ENCODE results near the gene VAMP2. TPM values are rescaled to one million over a fixed set of nuclear protein-coding genes. Genes with fewer than 3 reads are reported as not detected.
A peak's percentile ranks its signal among the peaks of the same experiment; 100 is the strongest.

Gene VAMP2
- total and polyA plus RNA-seq, 9 of the 15 experiments (the other 6 are each of a cell fraction or from before 2014, with no cell fraction given) = 2.3 to 31.8 (median 6.0) TPM

- TF ChIP-seq, protein P1, sequence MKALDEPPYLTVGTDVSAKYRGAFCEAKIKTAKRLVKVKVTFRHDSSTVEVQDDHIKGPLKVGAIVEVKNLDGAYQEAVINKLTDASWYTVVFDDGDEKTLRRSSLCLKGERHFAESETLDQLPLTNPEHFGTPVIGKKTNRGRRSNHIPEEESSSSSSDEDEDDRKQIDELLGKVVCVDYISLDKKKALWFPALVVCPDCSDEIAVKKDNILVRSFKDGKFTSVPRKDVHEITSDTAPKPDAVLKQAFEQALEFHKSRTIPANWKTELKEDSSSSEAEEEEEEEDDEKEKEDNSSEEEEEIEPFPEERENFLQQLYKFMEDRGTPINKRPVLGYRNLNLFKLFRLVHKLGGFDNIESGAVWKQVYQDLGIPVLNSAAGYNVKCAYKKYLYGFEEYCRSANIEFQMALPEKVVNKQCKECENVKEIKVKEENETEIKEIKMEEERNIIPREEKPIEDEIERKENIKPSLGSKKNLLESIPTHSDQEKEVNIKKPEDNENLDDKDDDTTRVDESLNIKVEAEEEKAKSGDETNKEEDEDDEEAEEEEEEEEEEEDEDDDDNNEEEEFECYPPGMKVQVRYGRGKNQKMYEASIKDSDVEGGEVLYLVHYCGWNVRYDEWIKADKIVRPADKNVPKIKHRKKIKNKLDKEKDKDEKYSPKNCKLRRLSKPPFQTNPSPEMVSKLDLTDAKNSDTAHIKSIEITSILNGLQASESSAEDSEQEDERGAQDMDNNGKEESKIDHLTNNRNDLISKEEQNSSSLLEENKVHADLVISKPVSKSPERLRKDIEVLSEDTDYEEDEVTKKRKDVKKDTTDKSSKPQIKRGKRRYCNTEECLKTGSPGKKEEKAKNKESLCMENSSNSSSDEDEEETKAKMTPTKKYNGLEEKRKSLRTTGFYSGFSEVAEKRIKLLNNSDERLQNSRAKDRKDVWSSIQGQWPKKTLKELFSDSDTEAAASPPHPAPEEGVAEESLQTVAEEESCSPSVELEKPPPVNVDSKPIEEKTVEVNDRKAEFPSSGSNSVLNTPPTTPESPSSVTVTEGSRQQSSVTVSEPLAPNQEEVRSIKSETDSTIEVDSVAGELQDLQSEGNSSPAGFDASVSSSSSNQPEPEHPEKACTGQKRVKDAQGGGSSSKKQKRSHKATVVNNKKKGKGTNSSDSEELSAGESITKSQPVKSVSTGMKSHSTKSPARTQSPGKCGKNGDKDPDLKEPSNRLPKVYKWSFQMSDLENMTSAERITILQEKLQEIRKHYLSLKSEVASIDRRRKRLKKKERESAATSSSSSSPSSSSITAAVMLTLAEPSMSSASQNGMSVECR (CRISPR knock-in tag; IDR thresholded peaks at IDR 0.05) = peak; percentile 70
- TF ChIP-seq, protein P2, sequence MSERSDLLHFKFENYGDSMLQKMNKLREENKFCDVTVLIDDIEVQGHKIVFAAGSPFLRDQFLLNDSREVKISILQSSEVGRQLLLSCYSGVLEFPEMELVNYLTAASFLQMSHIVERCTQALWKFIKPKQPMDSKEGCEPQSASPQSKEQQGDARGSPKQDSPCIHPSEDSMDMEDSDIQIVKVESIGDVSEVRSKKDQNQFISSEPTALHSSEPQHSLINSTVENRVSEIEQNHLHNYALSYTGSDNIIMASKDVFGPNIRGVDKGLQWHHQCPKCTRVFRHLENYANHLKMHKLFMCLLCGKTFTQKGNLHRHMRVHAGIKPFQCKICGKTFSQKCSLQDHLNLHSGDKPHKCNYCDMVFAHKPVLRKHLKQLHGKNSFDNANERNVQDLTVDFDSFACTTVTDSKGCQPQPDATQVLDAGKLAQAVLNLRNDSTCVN (CRISPR knock-in tag; IDR thresholded peaks at IDR 0.05) = no peak
- no peak for TF ChIP-seq IRF9 (tag; IDR thresholded peaks at IDR 0.05)
- TF ChIP-seq ZKSCAN1 (IDR thresholded peaks at IDR 0.05; ENCODE audit: low read depth, low read length) = no peak
- no peak for TF ChIP-seq BRD9 (IDR thresholded peaks at IDR 0.05; ENCODE audit: low read depth, partially characterized antibody)
- TF ChIP-seq, protein P3, sequence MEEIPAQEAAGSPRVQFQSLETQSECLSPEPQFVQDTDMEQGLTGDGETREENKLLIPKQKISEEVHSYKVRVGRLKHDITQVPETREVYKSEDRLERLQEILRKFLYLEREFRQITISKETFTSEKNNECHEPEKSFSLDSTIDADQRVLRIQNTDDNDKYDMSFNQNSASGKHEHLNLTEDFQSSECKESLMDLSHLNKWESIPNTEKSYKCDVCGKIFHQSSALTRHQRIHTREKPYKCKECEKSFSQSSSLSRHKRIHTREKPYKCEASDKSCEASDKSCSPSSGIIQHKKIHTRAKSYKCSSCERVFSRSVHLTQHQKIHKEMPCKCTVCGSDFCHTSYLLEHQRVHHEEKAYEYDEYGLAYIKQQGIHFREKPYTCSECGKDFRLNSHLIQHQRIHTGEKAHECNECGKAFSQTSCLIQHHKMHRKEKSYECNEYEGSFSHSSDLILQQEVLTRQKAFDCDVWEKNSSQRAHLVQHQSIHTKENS (CRISPR knock-in tag; IDR thresholded peaks at IDR 0.05) = no peak
- TF ChIP-seq BRCA1 (IDR thresholded peaks at IDR 0.05) = no peak
- TF ChIP-seq BRCA1 (CRISPR knock-in tag; IDR thresholded peaks at IDR 0.05) = no peak
- TF ChIP-seq E2F4 (CRISPR knock-in tag; IDR thresholded peaks at IDR 0.05; ENCODE audit: low read depth) = no peak
- no peak for TF ChIP-seq NR2C2 (CRISPR knock-in tag; IDR thresholded peaks at IDR 0.05)
- TF ChIP-seq NR2C2 (tag; IDR thresholded peaks at IDR 0.05) = 0 out of 2 replicates have a peak, but pooled peaks have one; percentile 13
- no peak for TF ChIP-seq NR2C1 (IDR thresholded peaks at IDR 0.05)
- no peak for TF ChIP-seq NR2C1 (tag; IDR thresholded peaks at IDR 0.05)
- no peak for TF ChIP-seq THAP7 (CRISPR knock-in tag; IDR thresholded peaks at IDR 0.05)
- no peak for TF ChIP-seq JUN (IDR thresholded peaks at IDR 0.05; ENCODE audit: borderline replicate concordance, low read depth, low read length)
- peak; percentile 47; the same call in 1 of the 2 replicates for TF ChIP-seq JUN (CRISPR knock-in tag; IDR thresholded peaks at IDR 0.05; ENCODE audit: borderline replicate concordance)
- TF ChIP-seq SRSF7 (optimal IDR thresholded peaks at IDR 0.05; ENCODE audit: low read depth, low read length) = no peak
- no peak for TF ChIP-seq ERF (CRISPR knock-in tag; IDR thresholded peaks at IDR 0.05)
- TF ChIP-seq ZNF134 (CRISPR knock-in tag; conservative IDR thresholded peaks at IDR 0.05) = no peak
Observed at GRCh38 chr17:8189711-8190477, 27.1 kb upstream of the VAMP2 start, which contains the start of gene BORCS6 (continued).
